Liver (tissue), 9 donors: ENCODE data around the gene USP2. TPM values are rescaled to one million over a fixed set of nuclear protein-coding genes. Genes with fewer than 3 reads are reported as not detected.

Experiments used
- DNase-seq: peaks from one replicate; pipeline ENCODE4 v3.0.0-alpha.2; 2017; ENCODE audit warnings: low spot score
- H3K27ac ChIP-seq, 2 donors: one replicate each; pipeline ENCODE4 v1.7.0; 2013; ENCODE audit warnings: inconsistent platforms in 2 of 2, low read length in 2 of 2, control low read depth in 1 of 2, low read depth in 1 of 2, mild to moderate bottlenecking in 1 of 2
- H3K27me3 ChIP-seq, 4 donors: one replicate each; pipeline versions ENCODE4 v1.6.1 to v1.7.0; 2013; ENCODE audit warnings: low read length in 3 of 4, inconsistent platforms in 1 of 4, mild to moderate bottlenecking in 1 of 4, moderate library complexity in 1 of 4; ENCODE audit not compliant: control insufficient read depth in 4 of 4, insufficient read depth in 4 of 4
- H3K36me3 ChIP-seq, 4 donors: one replicate each; pipeline versions ENCODE4 v1.6.1 to v1.7.0; 2013; ENCODE audit warnings: low read length in 3 of 4, mild to moderate bottlenecking in 3 of 4, low read depth in 1 of 4, moderate library complexity in 1 of 4; ENCODE audit not compliant: control insufficient read depth in 4 of 4, insufficient read depth in 3 of 4
- H3K4me1 ChIP-seq, 4 donors: one replicate each; pipeline versions ENCODE4 v1.6.1 to v1.7.0; 2013; ENCODE audit warnings: low read length in 3 of 4, mild to moderate bottlenecking in 3 of 4, moderate library complexity in 1 of 4; ENCODE audit not compliant: control insufficient read depth in 4 of 4, insufficient read depth in 4 of 4
- H3K4me3 ChIP-seq, 3 donors: one replicate each; pipeline versions ENCODE4 v1.6.1 to v1.7.0; 2013; ENCODE audit warnings: low read length in 3 of 3, control low read depth in 1 of 3, low read depth in 1 of 3, mild to moderate bottlenecking in 1 of 3
- H3K9ac ChIP-seq, 2 donors: one replicate each; pipeline ENCODE4 v1.7.0; 2013; ENCODE audit warnings: low read length in 2 of 2, mild to moderate bottlenecking in 2 of 2, moderate library complexity in 2 of 2, control low read depth in 1 of 2, low read depth in 1 of 2
- H3K9me3 ChIP-seq, 4 donors: one replicate each; pipeline versions ENCODE4 v1.6.1 to v1.7.0; 2013; ENCODE audit warnings: low read length in 3 of 4; ENCODE audit not compliant: control insufficient read depth in 4 of 4
- CTCF ChIP-seq: fragments of 150-350 bp; IDR thresholded peaks from 2 replicates; pipeline ENCODE4 v1.5.1; 2017; ENCODE audit warnings: improper control_type of control experiment, low read depth, low read length; ENCODE audit not compliant: missing input control
- EGR1 ChIP-seq, 2 donors: IDR thresholded peaks; 2 replicates each; pipeline ENCODE4 v1.6.1; 2016 to 2018; ENCODE audit warnings: antibody characterized with exemption in 2 of 2, low read depth in 2 of 2
- FOXA1 ChIP-seq: IDR thresholded peaks from 2 replicates; pipeline ENCODE4 v1.6.1; 2016; ENCODE audit warnings: antibody characterized with exemption
- FOXA2 ChIP-seq: IDR thresholded peaks from 2 replicates; pipeline ENCODE4 v1.6.1; 2016; ENCODE audit warnings: antibody characterized with exemption
- GABPA ChIP-seq, 2 donors: IDR thresholded peaks in 1 of 2; conservative IDR thresholded peaks in 1 of 2; 2 replicates each; pipeline ENCODE4 v1.6.1; 2016; ENCODE audit warnings: antibody characterized with exemption in 2 of 2, mild to moderate bottlenecking in 1 of 2, moderate library complexity in 1 of 2
- HNF4A ChIP-seq, 2 donors: conservative IDR thresholded peaks; 2 replicates each; pipeline ENCODE4 v1.6.1; 2016; ENCODE audit warnings: antibody characterized with exemption in 2 of 2, mild to moderate bottlenecking in 2 of 2
- HNF4G ChIP-seq: IDR thresholded peaks from 2 replicates; pipeline ENCODE4 v1.6.1; 2016; ENCODE audit warnings: antibody characterized with exemption
- JUND ChIP-seq, 2 donors: IDR thresholded peaks; 2 replicates each; pipeline ENCODE4 v1.6.1; 2016; ENCODE audit warnings: antibody characterized with exemption in 2 of 2
- MAX ChIP-seq: IDR thresholded peaks from 2 replicates; pipeline ENCODE4 v1.6.1; 2016; ENCODE audit warnings: antibody characterized with exemption
- NR2F2 ChIP-seq: IDR thresholded peaks from 2 replicates; pipeline ENCODE4 v1.6.1; 2016; ENCODE audit warnings: antibody characterized with exemption
- RAD21 ChIP-seq, 2 donors: IDR thresholded peaks; 2 replicates each; pipeline ENCODE4 v1.6.1; 2016; ENCODE audit warnings: antibody characterized with exemption in 2 of 2, mild to moderate bottlenecking in 2 of 2
- RXRA ChIP-seq, 2 donors: IDR thresholded peaks; 2 replicates each; pipeline ENCODE4 v1.6.1; 2017 to 2018; ENCODE audit warnings: antibody characterized with exemption in 2 of 2, mild to moderate bottlenecking in 1 of 2
- SP1 ChIP-seq: IDR thresholded peaks from 2 replicates; pipeline ENCODE4 v1.6.1; 2018; ENCODE audit warnings: antibody characterized with exemption, mild to moderate bottlenecking
- TAF1 ChIP-seq: conservative IDR thresholded peaks from 2 replicates; pipeline ENCODE4 v1.6.1; 2016; ENCODE audit warnings: antibody characterized with exemption, mild to moderate bottlenecking
- YY1 ChIP-seq: IDR thresholded peaks from 2 replicates; pipeline ENCODE4 v1.6.1; 2016; ENCODE audit warnings: antibody characterized with exemption, mild to moderate bottlenecking
- WGBS: extraction: QIAGEN DNeasy Blood & Tissue Kit; methylation state at CpG from one replicate; pipeline ENCODE4 v1.1.7; 2013; 5-methylcytosine and 5-hydroxymethylcytosine counted together
- polyA plus RNA-seq, 2 donors: library from polyadenylated mRNA; stranded (reverse) in 1 of 2; unstranded in 1 of 2; fragments of 200-250 nt in 1 of 2; fragments of >200 nt in 1 of 2; fragmentation: Nextera tagmentation in 1 of 2; extraction: Ambion mirVana in 1 of 2; gene quantifications; one replicate each; pipeline versions ENCODE4 v1.2.1 to v1.2.3, GENCODE V29; 2013 to 2015
- total RNA-seq, 2 donors: library from RNA; depleted of rRNA; stranded (reverse); fragments of >200 nt; gene quantifications; one replicate each; pipeline ENCODE4 v1.2.3, GENCODE V29; 2014
- TF ChIP-seq, protein P1 (sequence below): IDR thresholded peaks from 2 replicates; pipeline ENCODE4 v1.6.1; 2016; ENCODE audit warnings: antibody characterized with exemption, mild to moderate bottlenecking
- TF ChIP-seq, protein P2 (sequence below): IDR thresholded peaks from 2 replicates; pipeline ENCODE4 v1.6.1; 2016; ENCODE audit warnings: antibody characterized with exemption
- TF ChIP-seq, protein P3 (sequence below): IDR thresholded peaks from 2 replicates; pipeline ENCODE4 v1.6.1; 2016; ENCODE audit warnings: antibody characterized with exemption
- donor health status: healthy.
- donor health status: healthy.
- donor health status: healthy.
- donor health status: healthy.
- donor health status: healthy.

The USP2 gene
- total and polyA plus RNA-seq, 4 donors, result 0.65 to 4.4 (median 2.1) TPM

DNA sequence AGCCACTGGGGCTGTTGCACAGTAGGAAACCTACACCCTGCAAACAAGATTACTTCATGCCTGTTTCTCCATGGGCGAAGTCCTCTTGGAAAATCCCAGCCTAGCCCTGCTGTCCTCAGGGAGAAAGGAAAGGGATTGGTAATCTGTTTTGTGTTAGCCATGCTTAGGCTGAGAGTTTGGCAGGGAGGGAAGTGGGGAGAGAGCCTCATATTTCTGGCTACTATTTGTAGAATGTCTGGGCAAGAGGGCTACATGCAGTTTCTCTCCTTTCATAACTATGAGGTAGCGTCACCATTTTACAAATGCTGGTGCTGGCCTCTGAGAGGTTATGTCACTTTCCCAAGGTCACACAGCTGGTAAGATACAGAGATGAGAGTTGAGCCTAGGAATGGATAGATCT, 34.2 kb downstream of the USP2 start:
- no peak for TF ChIP-seq RAD21 (IDR thresholded peaks at IDR 0.05)
- TF ChIP-seq, protein P1, sequence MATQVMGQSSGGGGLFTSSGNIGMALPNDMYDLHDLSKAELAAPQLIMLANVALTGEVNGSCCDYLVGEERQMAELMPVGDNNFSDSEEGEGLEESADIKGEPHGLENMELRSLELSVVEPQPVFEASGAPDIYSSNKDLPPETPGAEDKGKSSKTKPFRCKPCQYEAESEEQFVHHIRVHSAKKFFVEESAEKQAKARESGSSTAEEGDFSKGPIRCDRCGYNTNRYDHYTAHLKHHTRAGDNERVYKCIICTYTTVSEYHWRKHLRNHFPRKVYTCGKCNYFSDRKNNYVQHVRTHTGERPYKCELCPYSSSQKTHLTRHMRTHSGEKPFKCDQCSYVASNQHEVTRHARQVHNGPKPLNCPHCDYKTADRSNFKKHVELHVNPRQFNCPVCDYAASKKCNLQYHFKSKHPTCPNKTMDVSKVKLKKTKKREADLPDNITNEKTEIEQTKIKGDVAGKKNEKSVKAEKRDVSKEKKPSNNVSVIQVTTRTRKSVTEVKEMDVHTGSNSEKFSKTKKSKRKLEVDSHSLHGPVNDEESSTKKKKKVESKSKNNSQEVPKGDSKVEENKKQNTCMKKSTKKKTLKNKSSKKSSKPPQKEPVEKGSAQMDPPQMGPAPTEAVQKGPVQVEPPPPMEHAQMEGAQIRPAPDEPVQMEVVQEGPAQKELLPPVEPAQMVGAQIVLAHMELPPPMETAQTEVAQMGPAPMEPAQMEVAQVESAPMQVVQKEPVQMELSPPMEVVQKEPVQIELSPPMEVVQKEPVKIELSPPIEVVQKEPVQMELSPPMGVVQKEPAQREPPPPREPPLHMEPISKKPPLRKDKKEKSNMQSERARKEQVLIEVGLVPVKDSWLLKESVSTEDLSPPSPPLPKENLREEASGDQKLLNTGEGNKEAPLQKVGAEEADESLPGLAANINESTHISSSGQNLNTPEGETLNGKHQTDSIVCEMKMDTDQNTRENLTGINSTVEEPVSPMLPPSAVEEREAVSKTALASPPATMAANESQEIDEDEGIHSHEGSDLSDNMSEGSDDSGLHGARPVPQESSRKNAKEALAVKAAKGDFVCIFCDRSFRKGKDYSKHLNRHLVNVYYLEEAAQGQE, result no peak
- TF ChIP-seq FOXA2, result no peak
- TF ChIP-seq HNF4G, result no peak
- TF ChIP-seq NR2F2, result no peak
- no peak for TF ChIP-seq SP1
- no peak for TF ChIP-seq FOXA1
- TF ChIP-seq RXRA (IDR thresholded peaks at IDR 0.05), result no peak
- TF ChIP-seq CTCF, result no peak
- TF ChIP-seq HNF4A (conservative IDR thresholded peaks at IDR 0.05), result no peak
- TF ChIP-seq TAF1, result no peak
- TF ChIP-seq, protein P2, sequence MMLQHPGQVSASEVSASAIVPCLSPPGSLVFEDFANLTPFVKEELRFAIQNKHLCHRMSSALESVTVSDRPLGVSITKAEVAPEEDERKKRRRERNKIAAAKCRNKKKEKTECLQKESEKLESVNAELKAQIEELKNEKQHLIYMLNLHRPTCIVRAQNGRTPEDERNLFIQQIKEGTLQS, result no peak
- no peak for TF ChIP-seq YY1
- no peak for TF ChIP-seq GABPA (IDR thresholded peaks at IDR 0.05 in 1 of 2, conservative IDR thresholded peaks at IDR 0.05 in 1 of 2)
- TF ChIP-seq JUND (IDR thresholded peaks at IDR 0.05), result no peak
- no peak for TF ChIP-seq MAX
- TF ChIP-seq, protein P3, sequence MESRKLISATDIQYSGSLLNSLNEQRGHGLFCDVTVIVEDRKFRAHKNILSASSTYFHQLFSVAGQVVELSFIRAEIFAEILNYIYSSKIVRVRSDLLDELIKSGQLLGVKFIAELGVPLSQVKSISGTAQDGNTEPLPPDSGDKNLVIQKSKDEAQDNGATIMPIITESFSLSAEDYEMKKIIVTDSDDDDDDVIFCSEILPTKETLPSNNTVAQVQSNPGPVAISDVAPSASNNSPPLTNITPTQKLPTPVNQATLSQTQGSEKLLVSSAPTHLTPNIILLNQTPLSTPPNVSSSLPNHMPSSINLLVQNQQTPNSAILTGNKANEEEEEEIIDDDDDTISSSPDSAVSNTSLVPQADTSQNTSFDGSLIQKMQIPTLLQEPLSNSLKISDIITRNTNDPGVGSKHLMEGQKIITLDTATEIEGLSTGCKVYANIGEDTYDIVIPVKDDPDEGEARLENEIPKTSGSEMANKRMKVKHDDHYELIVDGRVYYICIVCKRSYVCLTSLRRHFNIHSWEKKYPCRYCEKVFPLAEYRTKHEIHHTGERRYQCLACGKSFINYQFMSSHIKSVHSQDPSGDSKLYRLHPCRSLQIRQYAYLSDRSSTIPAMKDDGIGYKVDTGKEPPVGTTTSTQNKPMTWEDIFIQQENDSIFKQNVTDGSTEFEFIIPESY, result no peak
- TF ChIP-seq EGR1 (IDR thresholded peaks at IDR 0.05; ENCODE audit: low read depth in 2 of 2), result no peak
- no peaks in the 10 kb centered on the region for H3K4me1 ChIP-seq
- H3K27ac ChIP-seq, result no peak overlapping the region
- H3K4me3 ChIP-seq, result no peak overlapping the region
- DNase-seq, result no peak
- no peaks in the 10 kb centered on the region for H3K27me3 ChIP-seq
- H3K9ac ChIP-seq, result no peak overlapping the region
- WGBS, result 74% methylated on average over 2 of the region's 2 CpGs
- H3K9me3 ChIP-seq, result no peaks in the 10 kb centered on the region
- H3K36me3 ChIP-seq, result no peaks in the 10 kb centered on the region
